Body of pancreas (tissue), 4 donors: ENCODE measurements around the gene RABL3. TPM values are rescaled to one million over a fixed set of nuclear protein-coding genes. Genes with fewer than 3 reads are reported as not detected.
"Not testable (repeated sequence)": the region's sequence is repeated elsewhere in the genome, so short reads cannot be mapped to it uniquely, and the experiment has no call there.

ENCODE experiments used
- ATAC-seq: fragments of 150-250 bp; one replicate; pipeline ENCODE4 v1.9.1; 2016
- DNase-seq, 4 donors: peaks; one replicate each; pipeline ENCODE4 v3.0.0-alpha.2; 2019
- H3K27ac ChIP-seq, 4 donors: fragments of 200-600 bp; sonication (generic); 1 replicate in 3 of 4; 2 replicates in 1 of 4; pipeline versions ENCODE4 v1.5.1 to v1.6.1; 2016 to 2019; ENCODE audit warnings: mild to moderate bottlenecking in 1 of 4, mixed read lengths in 1 of 4, moderate library complexity in 1 of 4
- H3K27me3 ChIP-seq, 2 donors: fragments of 200-600 bp; sonication (generic); one replicate each; pipeline ENCODE4 v1.6.0; 2016; ENCODE audit warnings: mild to moderate bottlenecking in 1 of 2
- H3K36me3 ChIP-seq, 2 donors: fragments of 200-600 bp; sonication (generic); replicated peaks in 1 of 2; 2 replicates each; pipeline ENCODE4 v1.5.1; 2016; ENCODE audit warnings: low read depth in 2 of 2; ENCODE audit not compliant: insufficient read depth in 1 of 2
- H3K4me1 ChIP-seq: fragments of 200-600 bp; sonication (generic); one replicate; pipeline ENCODE4 v1.6.0; 2016
- H3K4me3 ChIP-seq, 2 donors: fragments of 200-600 bp; sonication (generic); 1 replicate in 1 of 2; 2 replicates in 1 of 2; pipeline ENCODE4 v1.5.1; 2016 to 2019
- H3K9me3 ChIP-seq, 3 donors: fragments of 200-600 bp; sonication (generic); 1 replicate in 2 of 3; 2 replicates in 1 of 3; pipeline ENCODE4 v1.5.1; 2016
- CTCF ChIP-seq, 7 experiments: fragments of 450-650 bp in 4 of 7; fragments of 200-600 bp in 3 of 7; sonication (generic) in 3 of 7; IDR thresholded peaks; one replicate each; pipeline ENCODE4 v1.5.1; 2016 to 2019; ENCODE audit warnings: antibody characterized with exemption in 7 of 7
- POLR2A ChIP-seq, 3 donors: fragments of 450-650 bp; IDR thresholded peaks; one replicate each; pipeline ENCODE4 v1.6.1; 2016; ENCODE audit warnings: antibody characterized with exemption in 3 of 3, mild to moderate bottlenecking in 2 of 3
- WGBS, 2 donors: methylation state at CpG; one replicate each; pipeline ENCODE4 v1.1.5; 2017; 5-methylcytosine and 5-hydroxymethylcytosine counted together
- intact Hi-C: fragments of 100-400 bp; cut with DNase I; formaldehyde crosslinking; loops from one replicate; pipeline ENCODE4 v1.15.1; 2023
- total RNA-seq, 2 donors: library from RNA; depleted of rRNA; stranded (reverse); fragments of >200 nt; gene quantifications; one replicate each; pipeline ENCODE4 v1.1.0, GENCODE V29; 2016

RABL3 gene
- total RNA-seq, 2 donors from 2014 or later: 7.3 to 9.9 TPM

GRCh38 chr3:120742849-120743365 is 591 bp upstream of the RABL3 start:
- TF ChIP-seq POLR2A (IDR thresholded peaks at IDR 0.05): no peak
- TF ChIP-seq CTCF (IDR thresholded peaks at IDR 0.05): no peak
- H3K4me3 ChIP-seq: peak overlapping the region; percentile 64 to 91

GRCh38 chr3:120741837-120742197 is 499 bp downstream of the RABL3 start:
- peak overlapping the region in 3 of 4 donors; percentile 87 to 98 (median 96) for H3K27ac ChIP-seq
- peaks cover 0 to 1% of the 10 kb centered on the region in 2 donors for H3K36me3 ChIP-seq
- H3K9me3 ChIP-seq: no peaks in the 10 kb centered on the region
- H3K27me3 ChIP-seq: no peaks in the 10 kb centered on the region
- DNase-seq (no peak), ATAC-seq (peak; percentile 12)
- TF ChIP-seq CTCF (IDR thresholded peaks at IDR 0.05) (no peak), POLR2A (IDR thresholded peaks at IDR 0.05) (no peak)
- 3 to 6% methylated on average over 10 of the region's 10 CpGs for WGBS, 2 donors
- H3K4me1 ChIP-seq: peaks cover 26% of the 10 kb centered on the region
- H3K4me3 ChIP-seq: peak overlapping the region in 1 of 2 donors; percentile 91
- intact Hi-C loops: no loop called here

More at GRCh38 chr3:120742849-120743365, 591 bp upstream of the RABL3 start:
- Histone ChIP-seq H3K27me3 (no peaks in the 10 kb centered on the region), H3K4me1 (peaks cover 26% of the 10 kb centered on the region), H3K27ac (peak overlapping the region; percentile 74 to 98 (median 96)), H3K36me3 (no peaks in the 10 kb centered on the region), H3K9me3 (no peaks in the 10 kb centered on the region)
- 1% methylated on average over 26 of the region's 26 CpGs for WGBS, 2 donors
- ATAC-seq (peak; percentile 8), DNase-seq (peak in 1 of 4 donors; percentile 17)
- intact Hi-C loops: no loop called here

GRCh38 chr3:120741320-120741719 is 996 bp downstream of the RABL3 start:
- TF ChIP-seq POLR2A (IDR thresholded peaks at IDR 0.05) (no peak), CTCF (IDR thresholded peaks at IDR 0.05) (no peak)
- H3K4me3 ChIP-seq: peak overlapping the region in 1 of 2 donors; percentile 91
- no peaks in the 10 kb centered on the region for H3K9me3 ChIP-seq
- H3K27ac ChIP-seq: peak overlapping the region in 1 of 4 donors; percentile 98
- intact Hi-C loops: no loop called here
- H3K27me3 ChIP-seq: no peaks in the 10 kb centered on the region
- peaks cover 26% of the 10 kb centered on the region for H3K4me1 ChIP-seq
- DNase-seq (no peak), ATAC-seq (no peak)
- peaks cover 0 to 1% of the 10 kb centered on the region in 2 donors for H3K36me3 ChIP-seq
- 50 to 60% methylated on average over 3 of the region's 3 CpGs for WGBS, 2 donors

GRCh38 chr3:120738006-120738405 is 4.3 kb downstream of the RABL3 start:
- DNase-seq, H3K9me3 ChIP-seq, H3K4me1 ChIP-seq, intact Hi-C loops, H3K36me3 ChIP-seq, H3K4me3 ChIP-seq, H3K27ac ChIP-seq, ATAC-seq, H3K27me3 ChIP-seq: not testable (repeated sequence)
- 94 to 95% methylated on average over 3 to 8 of the region's 8 CpGs for WGBS, 2 donors

GRCh38 chr3:120730576-120731542 is 11.5 kb downstream of the RABL3 start:
- Histone ChIP-seq H3K27me3 (no peaks in the 10 kb centered on the region), H3K9me3 (no peaks in the 10 kb centered on the region), H3K4me3 (no peak overlapping the region), H3K4me1 (no peaks in the 10 kb centered on the region), H3K27ac (no peak overlapping the region), H3K36me3 (no peaks in the 10 kb centered on the region)
- intact Hi-C loops: no loop called here
- no peak for ATAC-seq
- TF ChIP-seq CTCF (IDR thresholded peaks at IDR 0.05) (no peak), POLR2A (IDR thresholded peaks at IDR 0.05) (no peak)
- WGBS, 2 donors: 83 to 88% methylated on average over 4 of the region's 4 CpGs
- no peak for DNase-seq
